GM19455 (cell line): ENCODE data around the gene CCDC175.

ENCODE experiments used
- ATAC-seq: cut with Tn5 transposase; IDR thresholded peaks from one replicate; pipeline ENCODE4 v1.9.1; 2021; ENCODE audit not compliant: unreplicated experiment

Gene CCDC175

DNA sequence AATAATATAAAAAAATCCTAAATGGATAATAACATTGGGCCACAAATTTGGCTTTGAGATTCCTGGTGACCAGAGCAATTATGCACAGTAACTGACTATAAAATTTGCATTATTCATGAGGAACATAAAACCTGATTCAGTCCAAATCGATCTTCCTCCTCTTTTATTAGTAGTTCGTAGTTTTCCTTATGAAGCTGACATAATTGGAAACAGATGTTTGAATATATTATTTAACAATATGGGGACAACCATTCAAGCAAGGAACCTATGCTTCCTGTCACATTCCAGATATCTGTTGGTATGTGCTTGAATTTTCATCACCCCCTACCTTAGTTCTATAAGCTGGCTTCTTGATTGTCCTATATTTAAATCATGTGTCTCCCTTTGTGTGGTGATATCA lies 34.9 kb downstream of the CCDC175 start:
- no peak for ATAC-seq

DNA sequence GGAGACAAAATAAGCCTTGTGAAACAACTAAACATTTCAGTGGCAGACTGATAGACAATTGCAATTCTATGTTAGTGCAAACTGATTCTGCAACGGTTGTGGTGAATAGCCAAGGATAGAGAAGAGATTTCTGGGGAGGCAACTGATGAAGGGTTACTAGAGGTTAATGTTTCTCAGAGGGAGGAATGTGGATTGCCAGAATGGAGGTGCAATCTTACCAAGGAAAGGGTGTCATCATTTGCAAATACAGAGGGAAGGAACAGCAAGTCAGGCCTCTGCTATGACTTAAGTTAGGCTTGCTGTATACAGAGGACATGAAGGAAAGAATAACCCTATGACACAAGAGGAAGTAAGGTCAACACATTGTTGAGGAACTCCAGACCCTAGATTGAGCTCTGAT lies 35.8 kb downstream of the CCDC175 start:
- ATAC-seq, result no peak

- no peak for ATAC-seq
These were observed 37.7 kb downstream of the CCDC175 start for GRCh38 chr14:59538936-59539335.

DNA sequence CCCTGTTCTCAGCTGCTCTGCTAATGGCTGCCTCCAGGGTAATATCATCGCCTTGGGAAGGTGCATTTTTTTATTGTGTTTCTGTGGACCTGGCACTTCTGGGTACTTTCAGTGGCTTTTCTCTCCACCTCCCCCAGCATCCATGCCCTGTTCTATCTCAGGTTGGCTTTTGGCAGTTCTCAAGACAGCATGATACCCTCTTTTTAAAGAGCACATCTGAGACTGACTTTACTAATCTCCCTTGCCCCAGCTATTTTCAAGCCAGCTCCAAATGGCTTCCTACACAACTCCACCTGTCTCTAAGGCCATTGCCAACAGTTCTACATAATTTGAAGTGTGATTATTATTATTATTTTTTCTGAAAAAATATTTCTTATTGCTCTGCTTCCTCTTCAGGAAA lies 39.1 kb downstream of the CCDC175 start:
- ATAC-seq, result no peak

- no peak for ATAC-seq
These were observed 42.1 kb downstream of the CCDC175 start for GRCh38 chr14:59534361-59534987.

- ATAC-seq, result no peak
These were observed 44.2 kb downstream of the CCDC175 start for GRCh38 chr14:59532419-59532818.

DNA sequence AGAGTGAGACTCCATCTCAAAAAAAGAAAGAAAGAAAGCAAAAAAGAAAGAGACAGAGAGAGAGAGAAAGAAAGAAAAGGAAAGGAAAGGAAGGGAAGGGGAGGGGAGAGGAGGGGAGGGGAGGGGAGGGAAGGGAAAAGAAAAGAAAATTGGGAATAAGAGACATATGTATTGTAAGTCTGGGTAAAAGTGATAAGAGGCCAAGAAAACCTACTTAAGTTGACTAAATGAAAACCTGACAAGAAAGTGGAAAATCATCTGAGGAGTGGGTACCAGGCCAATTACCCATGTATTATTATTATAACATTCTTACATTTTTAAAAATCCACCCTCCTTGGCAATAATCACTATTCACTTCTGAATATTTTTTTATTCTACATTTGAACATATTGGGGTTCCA lies 46.3 kb downstream of the CCDC175 start:
- no peak for ATAC-seq

DNA sequence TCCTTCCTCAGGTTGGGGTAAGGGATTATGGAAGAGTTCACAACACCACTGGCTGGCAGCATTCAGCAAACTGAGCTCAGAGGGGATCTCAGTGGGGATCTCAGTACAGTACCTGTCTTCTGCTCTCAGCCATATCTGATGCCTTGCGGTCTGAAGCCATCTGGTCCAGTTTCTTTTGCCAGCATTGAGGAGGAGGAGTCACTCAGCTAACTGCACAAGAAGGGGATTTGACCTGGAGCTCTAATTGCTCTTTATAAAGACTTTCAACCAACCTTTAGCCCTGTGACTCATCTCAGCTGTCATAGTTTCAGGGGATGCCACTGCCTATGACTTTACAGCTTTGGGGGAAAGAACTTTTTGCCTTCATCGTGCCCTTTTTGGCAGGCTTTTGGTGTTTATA lies 47.4 kb downstream of the CCDC175 start:
- no peak for ATAC-seq

DNA sequence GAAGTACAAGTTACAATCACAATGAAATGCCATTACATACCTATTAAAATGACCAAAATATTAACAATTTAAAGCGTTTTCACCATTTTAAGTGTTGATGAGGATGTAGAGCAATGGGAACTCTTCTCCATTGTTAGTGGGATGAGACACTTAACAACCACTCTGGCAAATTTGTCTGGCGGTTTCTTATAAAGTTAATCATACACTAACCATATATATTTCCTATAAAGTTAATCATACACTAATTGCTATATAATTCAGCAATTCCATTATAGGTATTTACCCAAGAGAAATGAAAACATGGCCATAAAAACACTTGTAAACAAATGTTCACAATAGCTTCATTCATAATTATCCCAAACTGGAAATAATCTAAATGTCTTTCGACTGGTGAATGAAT lies 56.4 kb downstream of the CCDC175 start:
- ATAC-seq, result no peak

DNA sequence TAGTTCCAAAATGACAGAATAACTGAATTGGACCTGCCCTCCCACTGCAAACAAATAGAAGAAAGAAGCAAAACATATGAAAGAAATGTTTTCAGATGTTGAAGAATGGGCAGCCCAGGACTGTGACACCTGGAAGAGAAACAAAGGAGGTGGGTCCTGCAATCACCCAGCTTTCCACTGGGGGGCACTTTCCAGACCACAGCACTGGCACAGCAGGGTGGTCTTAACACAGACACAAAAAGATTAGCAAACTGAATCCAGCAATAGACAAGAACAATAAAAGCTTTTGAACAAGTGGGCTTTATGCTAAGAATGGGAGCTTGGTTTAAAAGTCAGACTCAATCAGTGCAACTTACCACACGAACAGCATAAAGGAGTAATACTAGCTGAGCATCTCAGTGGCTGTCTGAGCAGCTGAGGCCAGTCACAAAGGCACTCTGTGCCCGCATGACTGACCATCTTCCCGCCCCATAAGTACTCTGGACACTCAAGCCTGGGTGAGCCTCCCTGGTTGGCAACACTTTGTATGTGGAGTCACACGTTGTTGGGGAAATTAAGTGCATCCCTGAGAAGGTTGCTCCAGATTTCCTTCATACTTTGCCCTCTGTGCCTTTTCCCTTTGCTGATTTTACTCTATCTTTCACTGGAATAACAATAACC lies 64.6 kb downstream of the CCDC175 start:
- ATAC-seq, result no peak

GRCh38 chr14:59510966-59511365 lies 65.6 kb downstream of the CCDC175 start:
- ATAC-seq, result no peak

DNA sequence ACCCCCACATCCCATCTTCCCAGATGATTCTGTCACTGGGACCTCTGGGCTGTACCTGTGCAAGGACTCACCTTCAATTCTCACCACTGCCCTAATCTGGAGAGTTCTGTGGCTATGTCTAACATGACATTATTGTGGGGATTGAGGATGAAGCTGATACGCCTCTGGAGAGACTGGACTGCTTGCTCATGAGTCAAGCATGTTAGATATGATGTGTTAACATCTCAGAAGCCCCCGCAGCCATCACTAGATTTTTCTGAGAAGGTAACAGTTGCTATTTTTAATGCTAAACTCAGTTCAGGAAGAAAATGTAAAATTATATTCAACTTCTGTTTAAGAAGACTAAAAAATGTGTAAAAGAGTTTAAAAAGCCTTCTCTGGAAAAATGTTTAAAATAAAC lies 66.6 kb downstream of the CCDC175 start:
- no peak for ATAC-seq

GRCh38 chr14:59509101-59509500 lies 67.5 kb downstream of the CCDC175 start:
- no peak for ATAC-seq

- peak; percentile 14 for ATAC-seq
These were observed 68.9 kb downstream of the CCDC175 start for GRCh38 chr14:59507752-59508103.

DNA sequence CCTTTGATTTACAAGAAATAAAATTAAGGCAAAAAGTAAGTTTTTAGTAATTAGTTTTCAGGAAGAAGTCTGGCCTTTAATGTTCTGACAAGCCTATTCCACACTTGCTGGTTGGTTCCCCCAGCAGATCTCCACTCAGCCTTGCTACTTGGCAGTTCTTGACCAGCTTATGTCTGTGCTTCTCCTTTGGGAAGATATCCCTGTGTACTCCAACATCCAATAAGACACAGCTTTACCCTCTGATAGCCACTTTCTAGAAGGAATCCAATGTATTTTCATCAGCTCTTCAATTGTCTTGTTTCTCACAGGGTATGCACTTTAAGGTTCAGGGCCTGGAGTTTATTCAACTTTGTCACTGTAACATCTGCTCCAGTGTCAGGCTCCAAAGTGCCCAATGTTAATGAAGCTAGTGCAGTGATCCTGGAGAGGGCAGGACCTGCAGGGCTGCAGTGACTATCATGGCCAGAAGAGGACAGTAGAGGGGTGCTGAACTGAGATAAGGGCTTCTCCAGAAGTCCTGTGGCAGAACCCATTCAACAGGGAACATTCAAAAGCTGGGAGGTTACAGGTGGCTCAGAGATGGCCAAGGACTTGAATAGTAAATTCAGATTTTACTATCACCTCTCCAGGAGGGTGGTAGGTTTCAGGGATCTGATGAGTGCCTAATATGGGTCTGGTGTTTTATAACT lies 69.4 kb downstream of the CCDC175 start:
- ATAC-seq, result peak; percentile 81

DNA sequence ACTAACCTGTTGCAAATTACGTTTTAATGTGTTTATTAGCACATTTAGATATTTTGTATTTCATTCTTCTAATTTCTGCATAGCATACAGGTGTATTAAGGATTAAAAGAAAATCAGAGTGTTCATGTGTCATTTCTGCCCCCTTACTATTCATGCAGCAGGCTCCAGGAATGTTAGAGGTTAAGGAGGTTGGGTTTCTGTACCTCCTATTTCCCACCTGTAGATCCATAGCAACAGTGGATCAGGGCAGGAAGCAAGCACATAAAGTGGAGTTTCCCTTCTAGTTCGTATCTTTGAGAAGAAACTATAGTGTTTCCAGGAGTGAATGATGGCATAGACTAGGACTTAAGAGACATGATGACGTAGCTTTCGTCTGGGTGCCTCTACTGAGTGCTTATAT lies 73.4 kb downstream of the CCDC175 start:
- ATAC-seq, result no peak

- ATAC-seq, result no peak
These were observed 75.9 kb downstream of the CCDC175 start for GRCh38 chr14:59500732-59501131.

DNA sequence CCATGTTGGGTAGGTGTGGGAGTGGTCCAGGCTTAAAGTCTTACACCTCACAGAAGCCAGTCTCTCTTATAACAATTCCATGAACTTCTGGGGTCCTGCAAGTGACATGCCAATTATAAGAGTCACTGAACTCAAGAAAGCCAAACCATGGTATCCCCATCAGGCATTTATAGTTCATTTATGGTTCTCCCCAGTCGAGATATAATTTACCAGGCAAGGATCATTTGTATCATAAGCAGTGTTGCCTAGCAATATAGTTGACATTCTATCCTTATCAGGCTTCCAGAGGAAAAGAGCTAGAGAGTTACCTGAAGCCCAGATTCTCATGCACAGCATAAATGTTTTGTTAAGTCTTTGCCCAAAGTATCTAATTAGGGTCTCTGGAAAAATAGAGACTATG lies 84.2 kb downstream of the CCDC175 start:
- no peak for ATAC-seq

- ATAC-seq, result no peak
These were observed 85.9 kb downstream of the CCDC175 start for GRCh38 chr14:59490756-59491155.

- peak; percentile 54 for ATAC-seq
These were observed 91.9 kb downstream of the CCDC175 start for GRCh38 chr14:59484639-59485175.

DNA sequence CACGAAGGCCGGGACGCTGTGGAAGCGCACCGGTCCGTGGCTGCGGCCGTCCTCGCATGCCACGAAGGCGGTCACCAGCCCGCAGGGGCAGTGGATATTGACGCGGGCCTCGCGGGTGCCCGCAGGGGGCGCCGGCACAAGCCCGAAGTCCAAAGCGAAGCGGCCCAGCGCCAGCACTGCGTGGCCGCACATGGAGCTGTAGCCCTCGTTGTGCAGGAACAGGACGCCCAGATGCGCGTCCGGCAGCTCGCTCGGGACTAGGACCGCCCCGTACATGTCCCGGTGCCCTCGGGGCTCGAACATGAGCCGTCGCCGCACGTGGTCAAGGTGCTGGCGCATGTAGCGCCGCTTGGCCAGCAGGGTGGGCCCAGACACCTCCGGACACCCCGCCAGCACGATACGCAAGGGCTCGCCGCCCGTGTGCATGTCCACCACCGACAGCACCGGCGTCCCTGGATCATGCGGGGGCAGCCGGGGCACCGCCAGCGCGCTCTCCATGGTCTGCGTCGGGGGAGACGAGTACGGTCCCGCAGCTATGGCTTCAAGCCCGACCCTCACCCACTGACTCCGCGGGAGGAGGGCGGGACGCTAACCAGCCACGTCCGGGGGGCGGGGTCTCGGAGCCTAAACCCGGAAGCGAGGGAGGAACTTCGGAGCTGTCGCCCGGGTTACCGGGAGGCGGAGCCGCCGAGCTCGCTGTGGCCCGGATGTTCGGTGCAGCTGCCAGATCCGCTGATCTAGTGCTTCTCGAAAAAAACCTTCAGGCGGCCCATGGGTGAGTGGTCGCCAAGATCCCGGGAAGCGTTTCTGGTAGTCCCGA lies 92.6 kb downstream of the CCDC175 start, which contains the start of the genes JKAMP and L3HYPDH:
Gene JKAMP (plus strand): TSS at position 699 of the 820 bp plus-strand sequence. CDS start 73 bp downstream, at position 772.
Gene L3HYPDH (minus strand): TSS at position 590 of the 820 bp plus-strand sequence. CDS start 92 bp downstream, at position 498.
- ATAC-seq, result peak; percentile 91
